Activated B cell treated with CpG ODN at 0.5 μM for 24 hours (primary cell): ENCODE data around the gene SBNO2. TPM values are rescaled to one million over a fixed set of nuclear protein-coding genes. Genes with fewer than 3 reads are reported as not detected.

Experiments
- ATAC-seq: fragments of 200-7000 bp; cut with Tn5 transposase; one replicate; pipeline ENCODE4 v1.10.0; 2021; ENCODE audit warnings: low read depth, mild to moderate bottlenecking, moderate library complexity
- CTCF ChIA-PET: fragments of 350-600 bp; sonication (Branson Sonifier 250); formaldehyde crosslinking; loops from one replicate; lab custom pipeline; 2021; ENCODE audit warnings: antibody characterized with exemption; lab: Charles Lee
- POLR2A ChIA-PET: fragments of 350-600 bp; sonication (Branson Sonifier 250); formaldehyde crosslinking; loops from one replicate; lab custom pipeline; 2021; ENCODE audit warnings: antibody characterized with exemption; lab: Charles Lee
- DNase-seq: peaks from one replicate; pipeline ENCODE4 v3.0.0; 2022
- H3K27ac Mint-ChIP-seq: one replicate; pipeline ENCODE4 v1.8.0; 2020; ENCODE audit warnings: mixed read lengths
- H3K27me3 Mint-ChIP-seq: one replicate; pipeline ENCODE4 v1.8.0; 2021; ENCODE audit warnings: mixed read lengths
- H3K36me3 Mint-ChIP-seq: one replicate; pipeline ENCODE4 v1.8.0; 2021; ENCODE audit warnings: low read depth, mixed read lengths
- H3K4me1 Mint-ChIP-seq: one replicate; pipeline ENCODE4 v1.8.0; 2021; ENCODE audit warnings: mixed read lengths
- H3K4me3 Mint-ChIP-seq: one replicate; pipeline ENCODE4 v1.8.0; 2020; ENCODE audit warnings: mild to moderate bottlenecking, mixed read lengths
- H3K9me3 Mint-ChIP-seq: one replicate; pipeline ENCODE4 v1.8.0; 2020; ENCODE audit warnings: mixed read lengths
- CTCF ChIP-seq: fragments of 200-600 bp; IDR thresholded peaks from one replicate; pipeline ENCODE4 v1.8.0; 2022; ENCODE audit warnings: antibody characterized with exemption, mild to moderate bottlenecking
- intact Hi-C: fragments of 100-400 bp; cut with micrococcal nuclease; formaldehyde crosslinking; loops from one replicate; pipeline ENCODE4 v1.15.1; 2024
- total RNA-seq: library from RNA; stranded (reverse); gene quantifications from 2 replicates; pipeline ENCODE4 v1.2.3, GENCODE V29; 2022

Gene SBNO2
- total RNA-seq, 1 donor from 2014 or later = 127 TPM

- peak overlapping the region; percentile 89 for H3K27ac Mint-ChIP-seq
- ChIA-PET CTCF (interaction anchor here (1.7 kb wide), 1 partner anchor 60 kb away, joined by 3 read pairs; no protein-coding TSS in a partner anchor), POLR2A (interaction anchor here (0.6 to 2.4 kb wide), 2 partner anchors 41 to 97 kb away, joined by 10 to 25 read pairs; no protein-coding TSS in a partner anchor)
Observed at GRCh38 chr19:1173159-1173844, 766 bp downstream of the SBNO2 start.

GRCh38 chr19:1172353-1173158 is 1.5 kb downstream of the SBNO2 start:
- peaks cover 29% of the 10 kb centered on the region for H3K4me1 Mint-ChIP-seq
- H3K36me3 Mint-ChIP-seq = peaks cover 13% of the 10 kb centered on the region
- ChIA-PET CTCF (interaction anchor here (1.7 kb wide), 1 partner anchor 59 kb away, joined by 3 read pairs; no protein-coding TSS in a partner anchor), POLR2A (interaction anchor here (0.6 to 0.7 kb wide), 2 partner anchors 42 to 68 kb away, joined by 4 read pairs; no protein-coding TSS in a partner anchor)
- intact Hi-C loops = loop anchor here (5.0 kb wide), 1 partner anchor 70 kb away; the partner anchor contains the start of gene GPX4
- H3K27me3 Mint-ChIP-seq = no peaks in the 10 kb centered on the region
- DNase-seq (no peak), ATAC-seq (no peak)
- peak overlapping the region; percentile 30 for H3K27ac Mint-ChIP-seq
- no peak for TF ChIP-seq CTCF
- peak overlapping the region; percentile 91 for H3K4me3 Mint-ChIP-seq
- no peaks in the 10 kb centered on the region for H3K9me3 Mint-ChIP-seq

More at GRCh38 chr19:1173159-1173844, 766 bp downstream of the SBNO2 start:
- Mint-ChIP-seq H3K4me3 (peak overlapping the region; percentile 91), H3K4me1 (peaks cover 29% of the 10 kb centered on the region), H3K9me3 (no peaks in the 10 kb centered on the region), H3K36me3 (peaks cover 13% of the 10 kb centered on the region), H3K27me3 (no peaks in the 10 kb centered on the region)
- peak; percentile 23 for ATAC-seq
- DNase-seq = peak; percentile 33
- TF ChIP-seq CTCF = no peak
- intact Hi-C loops = loop anchor here (5.0 kb wide), 1 partner anchor 71 kb away; the partner anchor contains the start of gene GPX4

GRCh38 chr19:1171755-1172352 is 2.2 kb downstream of the SBNO2 start:
- peaks cover 15% of the 10 kb centered on the region for H3K36me3 Mint-ChIP-seq
- H3K4me1 Mint-ChIP-seq = peaks cover 29% of the 10 kb centered on the region
- H3K27ac Mint-ChIP-seq = peak overlapping the region; percentile 30
- no peak for TF ChIP-seq CTCF
- POLR2A ChIA-PET = interaction anchor here (0.6 kb wide), 1 partner anchor 41 kb away, joined by 4 read pairs; no protein-coding TSS in a partner anchor
- no peak for ATAC-seq
- H3K27me3 Mint-ChIP-seq = no peaks in the 10 kb centered on the region
- H3K9me3 Mint-ChIP-seq = no peaks in the 10 kb centered on the region
- intact Hi-C loops = loop anchor here (5.0 kb wide), 1 partner anchor 70 kb away; the partner anchor contains the start of gene GPX4
- CTCF ChIA-PET = no interaction called here
- DNase-seq = no peak
- peak overlapping the region; percentile 91 for H3K4me3 Mint-ChIP-seq

- Mint-ChIP-seq H3K9me3 (no peaks in the 10 kb centered on the region), H3K27ac (no peak overlapping the region), H3K27me3 (no peaks in the 10 kb centered on the region), H3K4me1 (peaks cover 29% of the 10 kb centered on the region), H3K4me3 (peak overlapping the region; percentile 4), H3K36me3 (peaks cover 19% of the 10 kb centered on the region)
- ATAC-seq (no peak), DNase-seq (no peak)
- ChIA-PET POLR2A (no interaction called here), CTCF (no interaction called here)
- no peak for TF ChIP-seq CTCF
- intact Hi-C loops = loop anchor here (5.0 kb wide), 1 partner anchor 69 kb away; the partner anchor contains the start of gene GPX4
Observed at GRCh38 chr19:1170938-1171754, 2.9 kb downstream of the SBNO2 start.
